Colonic mucosa (tissue), 4 donors: Measurements from ENCODE around the gene SLC16A1. TPM values are rescaled to one million over a fixed set of nuclear protein-coding genes. Genes with fewer than 3 reads are reported as not detected.
"Not testable (repeated sequence)": the region's sequence is repeated elsewhere in the genome, so short reads cannot be mapped to it uniquely, and the experiment has no call there.

Experiments
- DNase-seq: peaks from one replicate; pipeline ENCODE4 v3.0.0-alpha.2; 2020
- H3K27ac ChIP-seq: fragments of 200-600 bp; one replicate; pipeline ENCODE4 v1.8.0; 2021
- H3K27me3 ChIP-seq: fragments of 200-600 bp; one replicate; pipeline ENCODE4 v1.8.0; 2021
- H3K36me3 ChIP-seq: fragments of 200-600 bp; one replicate; pipeline ENCODE4 v1.8.0; 2021
- H3K4me1 ChIP-seq: fragments of 200-600 bp; one replicate; pipeline ENCODE4 v1.8.0; 2021; ENCODE audit warnings: mild to moderate bottlenecking
- H3K4me3 ChIP-seq: fragments of 200-600 bp; one replicate; pipeline ENCODE4 v1.8.0; 2021
- H3K9ac ChIP-seq, 2 donors: one replicate each; pipeline ENCODE4 v1.7.0; 2013; ENCODE audit warnings: control low read depth in 2 of 2, low read depth in 2 of 2, low read length in 2 of 2
- H3K9me3 ChIP-seq: fragments of 200-600 bp; one replicate; pipeline ENCODE4 v1.8.0; 2021
- intact Hi-C: fragments of 100-400 bp; cut with DNase I; formaldehyde crosslinking; loops from one replicate; pipeline ENCODE4 v1.14.1; 2022
- total RNA-seq, 2 donors: library from RNA; stranded (reverse); fragmentation: NEBNext Ultra II Directional in 1 of 2; extraction: Animal tissue kit (Norgen Biotek cat#: 25700) in 1 of 2; gene quantifications; one replicate each; pipeline ENCODE4 v1.2.1, GENCODE V29; 2021
- TF ChIP-seq, protein P1 (sequence below): fragments of 200-600 bp; IDR thresholded peaks from one replicate; pipeline ENCODE4 v1.8.0; 2022; ENCODE audit warnings: antibody characterized with exemption, mild to moderate bottlenecking
- donor health status: healthy.
- donor health status: DM: no; HTN: no; CAD: no.
- donor health status: DM: no; HTN: no; CAD: no.

SLC16A1 gene
- total RNA-seq, 2 donors from 2014 or later = 71.8 to 92.4 TPM

DNA sequence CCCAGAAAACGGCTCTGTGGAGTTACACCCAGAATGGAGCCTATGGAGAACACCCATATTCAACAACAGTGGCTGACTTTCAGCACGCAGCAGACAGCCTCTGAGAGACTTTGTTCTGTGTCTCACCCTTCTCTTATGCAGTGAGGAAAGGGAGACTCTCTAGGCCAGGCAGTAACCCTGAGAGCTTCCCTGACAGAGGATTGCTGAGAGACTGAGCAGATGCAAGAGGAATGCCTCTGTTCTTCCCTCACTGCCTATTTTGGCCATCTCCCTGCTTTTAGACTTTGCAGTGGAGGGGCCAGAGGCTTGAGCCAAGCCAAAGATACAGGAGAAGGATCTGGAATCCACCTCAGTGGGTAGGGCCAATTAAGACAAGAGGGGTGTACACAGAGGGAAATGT lies 41.8 kb upstream of the SLC16A1 start:
- H3K4me3 ChIP-seq = no peak overlapping the region
- H3K4me1 ChIP-seq = no peaks in the 10 kb centered on the region
- intact Hi-C loops = no loop called here
- no peaks in the 10 kb centered on the region for H3K36me3 ChIP-seq
- TF ChIP-seq, protein P1, sequence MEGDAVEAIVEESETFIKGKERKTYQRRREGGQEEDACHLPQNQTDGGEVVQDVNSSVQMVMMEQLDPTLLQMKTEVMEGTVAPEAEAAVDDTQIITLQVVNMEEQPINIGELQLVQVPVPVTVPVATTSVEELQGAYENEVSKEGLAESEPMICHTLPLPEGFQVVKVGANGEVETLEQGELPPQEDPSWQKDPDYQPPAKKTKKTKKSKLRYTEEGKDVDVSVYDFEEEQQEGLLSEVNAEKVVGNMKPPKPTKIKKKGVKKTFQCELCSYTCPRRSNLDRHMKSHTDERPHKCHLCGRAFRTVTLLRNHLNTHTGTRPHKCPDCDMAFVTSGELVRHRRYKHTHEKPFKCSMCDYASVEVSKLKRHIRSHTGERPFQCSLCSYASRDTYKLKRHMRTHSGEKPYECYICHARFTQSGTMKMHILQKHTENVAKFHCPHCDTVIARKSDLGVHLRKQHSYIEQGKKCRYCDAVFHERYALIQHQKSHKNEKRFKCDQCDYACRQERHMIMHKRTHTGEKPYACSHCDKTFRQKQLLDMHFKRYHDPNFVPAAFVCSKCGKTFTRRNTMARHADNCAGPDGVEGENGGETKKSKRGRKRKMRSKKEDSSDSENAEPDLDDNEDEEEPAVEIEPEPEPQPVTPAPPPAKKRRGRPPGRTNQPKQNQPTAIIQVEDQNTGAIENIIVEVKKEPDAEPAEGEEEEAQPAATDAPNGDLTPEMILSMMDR = no peak
- H3K9me3 ChIP-seq = no peaks in the 10 kb centered on the region
- H3K27me3 ChIP-seq = no peaks in the 10 kb centered on the region
- no peak for DNase-seq
- no peak overlapping the region for H3K9ac ChIP-seq
- H3K27ac ChIP-seq = no peak overlapping the region

DNA sequence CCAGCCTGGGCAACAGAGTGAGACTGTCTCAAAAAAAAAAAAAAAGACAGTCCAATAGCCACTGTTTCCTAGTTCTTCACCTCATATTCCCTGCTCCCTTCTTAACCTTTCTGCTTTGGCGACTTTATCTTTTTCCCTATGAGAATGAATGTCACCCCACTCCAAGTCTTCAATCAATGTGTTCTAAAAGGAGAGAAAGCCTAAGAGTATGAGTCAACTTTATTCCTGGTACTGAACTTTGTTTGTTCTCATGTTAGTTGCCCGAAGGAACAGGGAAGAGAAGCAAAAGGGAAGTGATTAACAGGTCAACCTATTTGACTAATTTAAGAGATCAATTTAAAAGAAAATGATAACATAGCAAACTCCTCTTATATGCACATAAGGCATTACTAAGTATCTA lies 39.9 kb upstream of the SLC16A1 start:
- H3K4me1 ChIP-seq = no peaks in the 10 kb centered on the region
- H3K9me3 ChIP-seq = no peaks in the 10 kb centered on the region
- intact Hi-C loops = no loop called here
- TF ChIP-seq, protein P1 = no peak
- no peaks in the 10 kb centered on the region for H3K27me3 ChIP-seq
- no peak overlapping the region for H3K4me3 ChIP-seq
- no peak for DNase-seq
- no peaks in the 10 kb centered on the region for H3K36me3 ChIP-seq
- no peak overlapping the region for H3K27ac ChIP-seq
- H3K9ac ChIP-seq = no peak overlapping the region

DNA sequence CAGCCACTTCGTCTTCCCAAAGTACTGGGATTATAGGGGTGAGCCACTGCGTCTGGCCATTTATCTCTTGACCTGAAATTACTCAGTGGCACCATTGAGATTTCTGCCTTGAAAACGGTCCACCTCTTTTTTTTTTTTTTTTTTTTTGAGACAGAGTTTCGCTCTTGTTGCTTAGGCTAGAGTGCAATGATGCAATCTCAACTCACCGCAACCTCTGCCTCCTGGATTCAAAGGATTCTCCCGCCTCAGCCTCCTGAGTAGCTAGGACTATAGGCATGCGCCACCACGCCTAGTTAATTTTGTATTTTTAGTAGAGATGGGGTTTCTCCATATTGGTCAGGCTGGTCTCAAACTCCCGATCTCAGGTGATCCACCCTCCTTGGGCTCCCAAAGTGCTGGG lies 39.0 kb upstream of the SLC16A1 start:
- intact Hi-C loops, H3K9ac ChIP-seq, H3K4me3 ChIP-seq, H3K4me1 ChIP-seq, H3K36me3 ChIP-seq, H3K27me3 ChIP-seq, H3K9me3 ChIP-seq, DNase-seq, H3K27ac ChIP-seq: not testable (repeated sequence)

DNA sequence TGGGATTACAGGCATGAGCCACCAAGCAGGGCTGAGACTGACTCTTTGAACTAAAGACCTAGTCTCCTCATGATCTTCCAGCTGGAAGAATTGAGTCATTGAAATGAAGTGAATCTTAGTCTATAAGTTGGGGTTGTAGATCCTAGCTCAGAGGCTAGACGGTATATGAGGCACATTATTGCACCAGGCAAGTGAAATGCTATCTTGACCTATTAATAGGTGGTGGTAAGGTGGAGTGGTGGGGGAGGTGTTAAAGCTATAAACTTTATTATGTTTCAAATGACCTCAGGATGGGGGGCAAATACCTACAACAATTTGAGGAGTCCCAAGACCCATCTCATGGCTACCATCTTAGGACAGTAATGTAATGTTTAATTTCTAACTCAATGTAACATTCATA lies 36.8 kb upstream of the SLC16A1 start:
- intact Hi-C loops = no loop called here
- Histone ChIP-seq H3K9ac (no peak overlapping the region), H3K27me3 (no peaks in the 10 kb centered on the region), H3K4me1 (no peaks in the 10 kb centered on the region), H3K9me3 (no peaks in the 10 kb centered on the region), H3K36me3 (no peaks in the 10 kb centered on the region), H3K4me3 (no peak overlapping the region), H3K27ac (no peak overlapping the region)
- DNase-seq = no peak
- TF ChIP-seq, protein P1 = no peak

DNA sequence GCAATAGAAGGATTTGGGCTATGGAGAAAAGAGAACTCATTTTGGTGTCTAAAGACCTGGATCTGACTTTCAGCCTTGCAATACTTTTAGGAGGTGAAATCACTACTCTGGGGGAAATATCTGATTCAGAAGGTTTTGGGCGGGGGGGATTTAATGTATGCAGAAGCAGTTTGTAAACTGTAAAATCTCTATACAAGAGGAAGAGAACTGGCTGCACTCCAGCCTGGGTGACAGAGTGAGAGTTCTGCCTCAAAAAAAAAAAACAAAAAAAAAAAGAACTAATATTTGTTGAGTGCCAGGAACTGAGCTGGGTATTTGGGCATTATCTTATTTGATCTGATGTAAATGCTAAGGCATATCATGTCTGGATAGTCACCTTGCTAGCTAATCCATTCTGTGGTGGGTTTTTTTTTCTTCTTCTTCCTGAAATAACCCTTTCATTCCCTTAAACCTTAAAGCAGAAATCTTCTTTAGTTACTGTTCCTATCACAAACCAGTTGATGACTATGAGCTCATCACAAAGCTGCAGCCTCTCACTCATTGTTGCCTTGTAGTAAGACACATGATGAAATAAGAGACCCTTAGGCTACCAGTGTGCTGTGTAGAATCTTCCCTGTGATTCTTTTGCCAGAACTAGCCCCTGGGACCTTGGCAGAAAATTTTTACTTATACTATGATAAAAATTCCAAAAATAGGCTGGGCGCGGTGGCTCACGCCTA lies 35.6 kb upstream of the SLC16A1 start:
- no peaks in the 10 kb centered on the region for H3K4me1 ChIP-seq
- no peaks in the 10 kb centered on the region for H3K27me3 ChIP-seq
- no peak overlapping the region for H3K4me3 ChIP-seq
- intact Hi-C loops = no loop called here
- H3K36me3 ChIP-seq = no peaks in the 10 kb centered on the region
- TF ChIP-seq, protein P1 = no peak
- H3K9me3 ChIP-seq = no peaks in the 10 kb centered on the region
- no peak overlapping the region for H3K9ac ChIP-seq
- no peak overlapping the region for H3K27ac ChIP-seq
- no peak for DNase-seq

DNA sequence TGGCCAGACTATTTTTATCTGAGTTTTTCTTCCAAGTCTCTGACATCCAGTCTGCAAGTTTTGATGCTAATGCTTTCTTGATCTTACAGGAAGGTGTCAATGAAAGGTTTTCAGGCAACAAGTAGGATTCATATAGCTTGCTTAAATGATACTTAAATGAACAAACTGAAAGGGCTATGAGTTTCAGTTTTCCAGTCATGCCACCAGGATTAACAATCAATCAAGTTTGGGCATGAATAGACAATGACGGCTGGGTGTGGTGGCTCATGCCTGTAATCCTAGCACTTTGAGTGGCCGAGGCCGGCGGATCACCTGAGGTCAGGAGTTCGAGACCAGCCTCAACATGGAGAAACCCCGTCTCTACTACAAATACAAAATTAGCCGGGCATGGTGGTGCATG lies 34.3 kb upstream of the SLC16A1 start:
- Histone ChIP-seq H3K27me3 (no peaks in the 10 kb centered on the region), H3K4me3 (no peak overlapping the region), H3K9ac (no peak overlapping the region), H3K36me3 (no peaks in the 10 kb centered on the region), H3K9me3 (no peaks in the 10 kb centered on the region), H3K4me1 (no peaks in the 10 kb centered on the region), H3K27ac (no peak overlapping the region)
- intact Hi-C loops = no loop called here
- TF ChIP-seq, protein P1 = no peak
- no peak for DNase-seq
